KMS-11 (cell line): ENCODE data around the gene HSH2D.
"Not testable (repeated sequence)": the region's sequence is repeated elsewhere in the genome, so short reads cannot be mapped to it uniquely, and the experiment has no call there.

ENCODE experiments used
- H2AFZ ChIP-seq: fragments of 200-600 bp; sonication (generic); 2 replicates; pipeline ENCODE4 v1.6.1; 2016; ENCODE audit warnings: antibody characterized with exemption, mixed run types, low read depth
- H3K27ac ChIP-seq: fragments of 200-600 bp; sonication (generic); 2 replicates; pipeline ENCODE4 v1.6.1; 2016; ENCODE audit warnings: mild to moderate bottlenecking, mixed run types
- H3K27me3 ChIP-seq: fragments of 200-600 bp; sonication (generic); 2 replicates; pipeline ENCODE4 v1.6.1; 2017; ENCODE audit warnings: mild to moderate bottlenecking, low read depth, mixed run types, moderate library complexity; ENCODE audit not compliant: insufficient read depth
- H3K36me3 ChIP-seq: fragments of 200-600 bp; sonication (generic); 2 replicates; pipeline ENCODE4 v1.6.1; 2017; ENCODE audit warnings: mild to moderate bottlenecking, mixed run types; ENCODE audit not compliant: insufficient read depth
- H3K4me1 ChIP-seq: fragments of 200-600 bp; sonication (generic); 2 replicates; pipeline ENCODE4 v1.6.1; 2016; ENCODE audit warnings: mild to moderate bottlenecking, low read depth, mixed run types; ENCODE audit not compliant: poor library complexity, severe bottlenecking
- H3K4me2 ChIP-seq: fragments of 200-600 bp; sonication (generic); 2 replicates; pipeline ENCODE4 v1.7.0; 2016; ENCODE audit warnings: mild to moderate bottlenecking, mixed run types
- H3K4me3 ChIP-seq: fragments of 200-600 bp; sonication (generic); IDR thresholded peaks from 2 replicates; pipeline ENCODE4 v1.6.1; 2017; ENCODE audit warnings: low read depth, low read length, mixed read lengths; ENCODE audit not compliant: insufficient read depth
- H3K79me2 ChIP-seq: fragments of 200-600 bp; sonication (generic); 2 replicates; pipeline ENCODE4 v1.6.1; 2016; ENCODE audit warnings: low read depth, mixed run types; ENCODE audit not compliant: insufficient read depth
- H3K9ac ChIP-seq: fragments of 200-600 bp; sonication (generic); 2 replicates; pipeline ENCODE4 v1.6.1; 2016; ENCODE audit warnings: mild to moderate bottlenecking, mixed run types
- H4K20me1 ChIP-seq: fragments of 200-600 bp; sonication (generic); 2 replicates; pipeline ENCODE4 v1.6.1; 2016; ENCODE audit warnings: mild to moderate bottlenecking, mixed run types; ENCODE audit not compliant: insufficient read depth
- TF ChIP-seq, protein P1 (sequence below): fragments of 200-600 bp; sonication (generic); conservative IDR thresholded peaks from 2 replicates; pipeline ENCODE4 v1.6.1; 2017; ENCODE audit warnings: low read depth, mild to moderate bottlenecking, antibody characterized with exemption, low read length, moderate library complexity, mixed read lengths

Gene HSH2D

DNA sequence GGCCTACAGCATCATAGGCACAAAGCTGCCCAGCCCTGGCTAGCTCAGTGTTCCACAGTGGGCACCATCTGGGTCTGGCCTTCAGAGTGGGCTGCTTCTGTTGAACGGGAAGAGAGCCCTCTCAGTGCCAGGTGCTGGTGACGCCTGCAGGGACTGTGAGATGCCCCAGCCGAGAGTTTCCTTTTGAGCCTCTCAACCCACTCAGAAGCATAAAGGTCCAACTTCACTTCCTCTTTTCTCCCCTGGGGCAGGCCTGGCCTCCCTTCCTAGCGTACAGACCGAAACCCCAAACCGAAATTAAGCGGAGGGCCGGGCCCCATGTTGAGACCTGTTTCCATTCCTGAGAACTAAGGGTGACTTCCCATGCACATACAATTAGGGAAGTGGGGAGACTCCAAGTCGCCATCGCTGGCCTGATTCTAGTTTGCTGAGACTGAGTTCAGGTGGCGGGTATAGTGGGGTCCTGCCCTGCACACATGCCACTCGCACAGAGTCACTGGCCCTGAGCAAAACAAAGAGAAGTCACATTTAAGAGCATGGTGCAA is 24.9 kb upstream of the HSH2D start:
- H3K79me2 ChIP-seq, result peaks cover 49% of the 10 kb centered on the region
- H3K4me3 ChIP-seq, result no peak overlapping the region
- no peaks in the 10 kb centered on the region for H4K20me1 ChIP-seq
- peak overlapping the region; percentile 17; the same call in 1 of the 2 replicates for H3K9ac ChIP-seq
- H3K27ac ChIP-seq, result peak overlapping the region; percentile 78
- no peak overlapping the region for H2AFZ ChIP-seq
- TF ChIP-seq, protein P1, sequence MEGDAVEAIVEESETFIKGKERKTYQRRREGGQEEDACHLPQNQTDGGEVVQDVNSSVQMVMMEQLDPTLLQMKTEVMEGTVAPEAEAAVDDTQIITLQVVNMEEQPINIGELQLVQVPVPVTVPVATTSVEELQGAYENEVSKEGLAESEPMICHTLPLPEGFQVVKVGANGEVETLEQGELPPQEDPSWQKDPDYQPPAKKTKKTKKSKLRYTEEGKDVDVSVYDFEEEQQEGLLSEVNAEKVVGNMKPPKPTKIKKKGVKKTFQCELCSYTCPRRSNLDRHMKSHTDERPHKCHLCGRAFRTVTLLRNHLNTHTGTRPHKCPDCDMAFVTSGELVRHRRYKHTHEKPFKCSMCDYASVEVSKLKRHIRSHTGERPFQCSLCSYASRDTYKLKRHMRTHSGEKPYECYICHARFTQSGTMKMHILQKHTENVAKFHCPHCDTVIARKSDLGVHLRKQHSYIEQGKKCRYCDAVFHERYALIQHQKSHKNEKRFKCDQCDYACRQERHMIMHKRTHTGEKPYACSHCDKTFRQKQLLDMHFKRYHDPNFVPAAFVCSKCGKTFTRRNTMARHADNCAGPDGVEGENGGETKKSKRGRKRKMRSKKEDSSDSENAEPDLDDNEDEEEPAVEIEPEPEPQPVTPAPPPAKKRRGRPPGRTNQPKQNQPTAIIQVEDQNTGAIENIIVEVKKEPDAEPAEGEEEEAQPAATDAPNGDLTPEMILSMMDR, result no peak
- H3K36me3 ChIP-seq, result peaks cover 4% of the 10 kb centered on the region; the same call in 1 of the 2 replicates
- H3K4me2 ChIP-seq, result peak overlapping the region; percentile 40; the same call in 1 of the 2 replicates
- no peaks in the 10 kb centered on the region for H3K27me3 ChIP-seq
- peaks cover 69% of the 10 kb centered on the region for H3K4me1 ChIP-seq

DNA sequence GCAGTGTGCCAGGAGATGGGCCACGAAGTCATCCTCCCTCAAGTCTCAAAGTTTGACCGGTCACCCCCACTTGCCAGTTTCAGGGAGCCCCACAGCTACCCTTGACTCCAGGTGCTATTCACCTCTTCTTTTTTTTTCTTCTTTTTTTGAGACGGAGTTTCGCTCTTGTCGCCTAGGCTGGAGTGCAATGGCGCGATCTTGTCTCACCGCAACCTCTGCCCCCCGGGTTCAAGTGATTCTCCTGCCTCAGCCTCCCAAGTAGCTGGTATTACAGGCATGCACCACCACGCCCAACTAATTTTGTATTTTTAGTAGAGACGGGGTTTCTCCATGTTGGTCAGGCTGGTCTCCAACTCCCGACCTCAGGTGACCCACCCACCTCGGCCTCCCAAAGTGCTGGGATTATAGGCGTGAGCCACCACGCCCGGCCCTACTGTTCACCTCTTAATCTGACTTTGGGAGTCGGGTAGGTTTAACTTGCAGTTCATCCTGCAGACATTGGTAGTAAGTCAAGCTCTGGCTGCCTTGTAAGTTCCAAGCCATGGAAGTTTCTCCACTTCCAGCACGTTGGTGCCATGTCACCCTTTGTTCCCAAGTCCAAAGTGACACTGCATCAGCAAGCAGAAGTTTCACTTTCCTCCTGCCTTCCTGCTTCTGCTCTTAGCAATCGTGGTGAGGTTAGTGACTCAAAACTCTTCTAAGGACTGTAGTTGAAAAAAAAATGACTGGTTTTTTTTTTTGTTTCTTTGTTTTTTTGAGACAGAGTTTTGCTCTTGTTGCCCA is 24.2 kb upstream of the HSH2D start:
- H3K79me2 ChIP-seq, result peaks cover 42% of the 10 kb centered on the region; the same call in 1 of the 2 replicates
- H3K4me2 ChIP-seq, result peak overlapping the region; percentile 40; the same call in 1 of the 2 replicates
- H3K4me1 ChIP-seq, result peaks cover 63% of the 10 kb centered on the region
- H2AFZ ChIP-seq, H3K36me3 ChIP-seq, H3K27me3 ChIP-seq, H3K4me3 ChIP-seq, H4K20me1 ChIP-seq, H3K9ac ChIP-seq: not testable (repeated sequence)
- H3K27ac ChIP-seq, result peak overlapping the region; percentile 78

DNA sequence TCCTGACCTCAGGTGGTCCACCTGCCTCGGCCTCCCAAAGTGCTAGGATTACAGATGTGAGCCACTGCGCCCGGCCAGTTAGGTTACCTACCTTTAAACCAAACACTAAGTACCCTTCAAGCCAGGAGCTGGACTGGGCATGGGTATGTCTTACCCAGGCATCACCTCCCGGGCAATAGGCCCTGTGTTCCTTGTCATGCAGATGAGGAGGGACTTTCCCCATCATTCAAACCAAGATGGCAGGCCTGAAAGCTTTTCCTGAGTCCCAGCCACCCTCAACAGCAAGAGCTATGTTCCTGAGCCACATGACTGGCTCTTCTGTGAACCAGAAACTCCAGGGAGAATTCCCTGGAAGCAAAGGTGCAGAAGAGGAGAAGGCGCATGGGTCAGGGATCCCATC is 22.3 kb upstream of the HSH2D start:
- peaks cover 23% of the 10 kb centered on the region; the same call in 1 of the 2 replicates for H3K79me2 ChIP-seq
- TF ChIP-seq, protein P1, result no peak
- H2AFZ ChIP-seq, result no peak overlapping the region
- H3K36me3 ChIP-seq, result peaks cover 4% of the 10 kb centered on the region; the same call in 1 of the 2 replicates
- H3K27me3 ChIP-seq, result no peaks in the 10 kb centered on the region
- H3K4me2 ChIP-seq, result no peak overlapping the region
- no peaks in the 10 kb centered on the region for H4K20me1 ChIP-seq
- no peak overlapping the region for H3K4me3 ChIP-seq
- H3K4me1 ChIP-seq, result peaks cover 49% of the 10 kb centered on the region
- no peak overlapping the region for H3K27ac ChIP-seq
- H3K9ac ChIP-seq, result no peak overlapping the region

DNA sequence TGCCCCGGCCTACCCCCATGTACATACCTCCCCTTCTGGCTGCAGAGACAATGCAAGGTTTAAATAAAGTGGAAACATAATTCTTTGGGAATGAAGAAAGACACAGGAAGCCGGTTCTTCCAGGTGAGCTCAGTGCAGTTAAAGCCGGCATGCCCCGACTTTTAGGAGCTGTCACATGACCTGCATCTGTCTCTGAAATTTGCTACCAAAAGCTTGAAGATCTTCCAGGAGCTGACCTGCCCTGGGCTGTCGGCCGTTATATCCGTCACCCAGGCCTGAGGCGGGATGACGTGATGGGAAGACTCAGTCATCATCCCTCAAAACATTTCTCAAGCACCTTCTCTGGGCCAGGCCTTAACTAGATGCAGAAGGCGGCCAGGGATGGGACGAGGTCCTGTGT is 21.5 kb upstream of the HSH2D start:
- H2AFZ ChIP-seq, result no peak overlapping the region
- H3K9ac ChIP-seq, result no peak overlapping the region
- peaks cover 4% of the 10 kb centered on the region; the same call in 1 of the 2 replicates for H3K36me3 ChIP-seq
- H4K20me1 ChIP-seq, result no peaks in the 10 kb centered on the region
- H3K79me2 ChIP-seq, result peaks cover 15% of the 10 kb centered on the region; the same call in 1 of the 2 replicates
- TF ChIP-seq, protein P1, result no peak
- no peak overlapping the region for H3K4me3 ChIP-seq
- H3K27me3 ChIP-seq, result no peaks in the 10 kb centered on the region
- no peak overlapping the region for H3K27ac ChIP-seq
- no peak overlapping the region for H3K4me2 ChIP-seq
- peaks cover 41% of the 10 kb centered on the region for H3K4me1 ChIP-seq
